DMS79 treated with DMSO at 0.1 percent for 48 hours (cell line): ENCODE measurements around the gene NQO1.
A peak's percentile ranks its signal among the peaks of the same experiment; 100 is the strongest.

Experiments used
- DNase-seq: peaks from one replicate; lab custom pipeline; 2025; lab: John Stamatoyannopoulos, UW

Gene NQO1

GRCh38 chr16:69706256-69706974, 19.9 kb downstream of the NQO1 start:
- no peak for DNase-seq

- DNase-seq = no peak
These were observed 22.7 kb downstream of the NQO1 start for GRCh38 chr16:69703638-69704037.

- DNase-seq = no peak
These were observed 24.5 kb downstream of the NQO1 start for GRCh38 chr16:69701866-69702265.

DNA sequence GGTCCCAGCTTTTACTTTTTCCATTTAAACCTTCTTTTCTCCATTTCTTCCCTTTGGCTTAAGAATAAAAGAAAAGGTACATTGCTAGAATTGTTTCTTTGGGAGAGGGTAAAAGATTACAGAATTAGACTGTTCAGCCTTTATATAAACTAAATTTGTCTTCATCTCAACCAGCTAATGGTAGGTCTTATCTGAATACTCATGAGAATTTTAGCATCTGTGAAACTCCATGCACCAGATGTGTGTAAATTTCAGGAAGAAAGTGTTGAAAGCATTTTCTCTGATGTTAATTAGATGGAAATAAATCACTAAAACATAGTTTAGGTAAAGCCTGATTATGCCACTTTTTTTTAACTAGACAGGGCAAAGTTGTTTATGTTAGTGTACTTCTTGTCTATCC, 24.9 kb downstream of the NQO1 start:
- DNase-seq = no peak

- no peak for DNase-seq
These were observed 26.4 kb downstream of the NQO1 start for GRCh38 chr16:69699915-69700314.

DNA sequence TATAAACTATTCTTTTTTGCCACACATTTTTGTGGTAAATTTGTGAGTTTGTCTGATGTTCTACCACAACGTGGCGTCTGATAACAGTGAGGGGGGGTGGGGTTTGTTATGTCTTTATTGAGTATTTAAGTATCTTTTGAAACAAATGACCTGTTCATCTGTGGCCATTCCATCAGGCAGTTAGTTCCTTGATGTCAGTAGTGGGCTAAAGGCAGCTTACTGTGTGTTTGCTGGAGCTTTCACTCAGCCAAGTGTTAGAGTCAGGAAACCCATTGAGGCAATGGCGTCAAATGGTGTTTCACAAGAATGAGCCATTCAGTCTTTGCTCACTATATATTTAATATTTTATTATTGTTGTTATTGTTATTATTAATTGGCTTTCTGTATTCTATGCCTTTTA, 28.0 kb downstream of the NQO1 start:
- no peak for DNase-seq

DNA sequence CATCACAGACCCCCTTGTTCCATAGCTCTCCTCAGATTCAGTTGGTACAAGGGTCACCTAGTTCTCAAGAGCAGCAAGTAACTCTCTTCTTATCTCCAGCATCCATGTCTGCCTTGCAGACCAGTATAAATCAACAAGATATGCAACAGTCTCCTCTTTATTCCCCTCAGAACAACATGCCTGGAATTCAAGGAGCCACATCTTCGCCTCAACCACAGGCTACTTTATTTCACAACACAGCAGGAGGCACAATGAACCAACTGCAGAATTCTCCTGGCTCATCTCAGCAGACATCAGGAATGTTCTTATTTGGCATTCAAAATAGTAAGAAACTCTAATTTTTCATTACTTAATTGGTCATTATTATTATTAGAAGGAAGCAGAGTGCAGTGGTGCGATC, 32.4 kb downstream of the NQO1 start:
- no peak for DNase-seq

- no peak for DNase-seq
These were observed 34.1 kb downstream of the NQO1 start for GRCh38 chr16:69691980-69692911.

- no peak for DNase-seq
These were observed 37.8 kb downstream of the NQO1 start for GRCh38 chr16:69688589-69688988.

- no peak for DNase-seq
These were observed 46.0 kb downstream of the NQO1 start for GRCh38 chr16:69680358-69680757.

- DNase-seq = no peak
These were observed 53.2 kb downstream of the NQO1 start for GRCh38 chr16:69672998-69673713.

DNA sequence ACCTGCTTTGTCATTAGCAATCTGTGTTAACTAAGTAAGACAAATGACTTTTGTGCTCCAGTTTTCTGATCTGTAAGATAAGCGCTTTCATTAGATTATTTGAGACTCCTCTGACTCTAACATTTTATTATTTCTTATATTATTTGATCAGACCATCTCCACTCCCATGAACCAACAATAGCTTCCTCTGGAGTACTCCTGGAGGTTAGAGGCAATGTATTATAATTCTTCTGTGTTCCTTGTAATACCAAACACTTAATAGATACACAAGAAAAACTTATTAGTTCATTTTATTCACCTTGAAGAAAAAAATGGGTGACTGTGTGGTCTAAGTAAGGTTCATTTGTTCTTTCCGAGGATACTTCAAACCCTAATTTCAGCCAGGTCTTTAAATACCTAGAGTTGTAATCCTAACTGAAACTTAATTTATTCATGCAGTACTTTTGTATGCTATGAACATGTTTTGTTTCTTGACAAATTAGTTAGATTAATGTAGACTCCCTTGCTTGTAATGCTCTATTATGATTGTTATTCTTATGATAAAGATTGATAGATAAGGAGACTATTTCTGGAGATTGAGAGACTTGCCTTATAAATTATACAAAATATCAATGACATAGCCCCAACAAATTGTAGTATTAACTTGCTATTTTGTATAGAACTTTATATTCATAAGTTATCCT, 53.9 kb downstream of the NQO1 start:
- DNase-seq = no peak

GRCh38 chr16:69669577-69669976, 56.8 kb downstream of the NQO1 start:
- no peak for DNase-seq

DNA sequence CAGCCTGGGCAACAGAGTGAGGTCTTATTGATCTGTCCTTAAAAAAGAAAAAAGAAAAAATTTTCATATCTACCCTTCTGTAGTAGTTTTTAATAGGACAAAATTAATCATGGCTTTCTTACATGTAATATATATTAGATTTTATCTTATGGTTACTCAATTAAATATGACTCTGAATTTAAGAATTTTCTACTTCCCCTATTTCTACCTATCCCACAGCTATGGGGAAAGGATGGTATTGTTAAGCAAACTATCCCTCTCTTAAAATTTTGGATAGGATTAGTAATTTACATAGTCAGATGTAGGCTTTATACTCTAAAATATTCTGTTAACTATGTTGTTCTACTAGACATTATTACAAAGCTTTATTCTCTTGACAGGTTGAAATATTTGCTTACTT, 62.5 kb downstream of the NQO1 start:
- DNase-seq = no peak

- DNase-seq = no peak
These were observed 63.5 kb downstream of the NQO1 start for GRCh38 chr16:69662901-69663300.

- peak; percentile 2 for DNase-seq
These were observed 66.2 kb downstream of the NQO1 start for GRCh38 chr16:69660166-69660565.
